Measurements from ENCODE around the gene BICC1. TPM values are rescaled to one million over a fixed set of nuclear protein-coding genes. Genes with fewer than 3 reads are reported as not detected.

Gene BICC1
- polyA plus RNA-seq, 3 donors: 4.6 to 20.8 (median 8.6) TPM

DNA sequence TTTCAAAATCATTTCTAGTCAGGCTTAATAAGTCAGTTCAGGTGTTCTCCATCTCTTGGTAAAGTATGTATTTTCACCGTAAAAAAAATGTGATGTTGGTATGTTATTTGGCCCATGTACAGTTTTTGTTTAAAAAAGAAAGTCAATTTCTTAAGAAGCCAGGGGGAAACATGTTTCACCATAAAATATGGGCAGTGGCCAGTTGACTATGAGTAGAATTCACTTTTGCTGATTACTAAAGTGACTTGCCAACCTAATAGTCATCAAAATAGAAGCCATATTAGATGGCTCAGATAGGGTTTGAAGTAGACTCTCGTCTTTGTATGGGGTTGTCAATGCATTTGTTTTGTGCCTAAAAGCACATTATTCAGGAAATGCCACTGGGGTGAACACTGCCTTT is 266.3 kb downstream of the BICC1 start:
- WGBS, 3 donors: 70 to 73% (median 71%) methylated on average over 2 of the region's 2 CpGs
- no peak overlapping the region for H3K27ac ChIP-seq (ENCODE audit: low read depth, low read length)

DNA sequence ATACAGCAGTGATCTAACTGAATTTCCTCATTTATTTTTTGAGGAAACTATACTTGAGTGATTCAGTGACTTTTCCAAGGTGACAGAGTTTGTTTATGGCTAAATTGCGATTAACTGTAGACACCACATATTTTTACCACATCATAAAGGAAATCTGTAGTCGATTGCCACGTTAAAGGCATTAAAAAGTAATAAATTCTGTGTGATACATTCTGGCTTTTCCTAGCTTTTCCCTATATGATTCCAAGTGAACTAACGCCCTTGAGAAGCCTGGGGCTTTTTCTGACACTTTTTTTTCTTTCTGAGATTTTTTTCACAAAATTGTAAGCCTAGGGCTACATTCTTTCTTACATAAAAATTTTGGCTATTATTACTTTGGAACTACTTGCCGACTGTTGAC is 266.9 kb downstream of the BICC1 start:
- 65 to 77% (median 69%) methylated on average over 5 of the region's 5 CpGs for WGBS, 3 donors
- H3K27ac ChIP-seq (ENCODE audit: low read depth, low read length): no peak overlapping the region

DNA sequence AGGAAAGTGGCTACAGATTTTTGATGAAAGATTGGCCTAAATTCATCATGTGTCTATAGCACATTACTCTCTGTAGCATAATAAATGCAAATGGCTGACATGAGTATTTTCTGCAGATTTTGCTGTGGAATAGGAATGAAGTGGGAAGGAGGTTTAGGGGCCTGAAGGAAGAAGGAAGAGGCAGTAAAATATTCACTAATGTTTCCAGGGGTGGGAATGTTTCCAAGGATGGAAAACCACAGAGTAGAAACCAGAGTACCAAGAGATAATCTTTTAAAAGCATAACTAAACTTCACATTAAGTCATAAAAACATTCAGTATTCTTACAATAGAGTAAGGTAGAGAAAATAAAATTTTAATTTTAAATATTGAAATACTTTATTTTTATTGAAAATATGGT is 267.8 kb downstream of the BICC1 start:
- H3K27ac ChIP-seq (ENCODE audit: low read depth, low read length): no peak overlapping the region

DNA sequence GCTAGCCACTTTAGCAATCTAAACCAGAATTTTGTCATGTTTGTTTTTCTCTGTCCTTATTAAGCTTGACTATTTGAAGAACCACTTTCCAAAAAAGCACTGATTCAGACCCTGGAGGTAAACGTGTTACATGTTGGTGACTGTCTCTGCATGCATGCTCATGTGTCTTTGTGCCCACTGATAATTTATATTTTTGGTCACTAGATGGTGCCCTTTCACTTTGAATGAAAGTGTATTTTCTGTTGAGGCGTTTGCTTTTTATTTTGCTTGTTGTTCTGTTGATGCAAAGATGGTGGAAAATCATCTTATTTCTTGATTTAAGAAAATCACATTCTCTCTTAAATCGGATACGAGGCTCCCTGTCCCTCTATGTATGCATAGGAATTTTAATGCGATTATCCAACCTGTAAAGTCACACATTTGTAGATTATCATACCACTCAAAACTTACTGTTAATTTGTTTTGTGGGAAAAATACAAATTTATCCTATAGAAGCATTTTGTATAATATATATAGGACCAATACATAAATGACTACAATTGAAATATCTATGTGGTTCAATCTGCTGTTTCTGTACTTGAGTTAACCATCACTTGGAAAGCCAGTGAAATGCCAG is 269.3 kb downstream of the BICC1 start:
- no peak overlapping the region for H3K27ac ChIP-seq (ENCODE audit: low read depth, low read length)
- WGBS, 3 donors: 22 to 29% (median 23%) methylated on average over 5 of the region's 5 CpGs

- 32 to 40% (median 35%) methylated on average over 4 of the region's 4 CpGs for WGBS, 3 donors
- no peak overlapping the region for H3K27ac ChIP-seq (ENCODE audit: low read depth, low read length)
Observed at GRCh38 chr10:58782876-58783851, 270.5 kb downstream of the BICC1 start.

DNA sequence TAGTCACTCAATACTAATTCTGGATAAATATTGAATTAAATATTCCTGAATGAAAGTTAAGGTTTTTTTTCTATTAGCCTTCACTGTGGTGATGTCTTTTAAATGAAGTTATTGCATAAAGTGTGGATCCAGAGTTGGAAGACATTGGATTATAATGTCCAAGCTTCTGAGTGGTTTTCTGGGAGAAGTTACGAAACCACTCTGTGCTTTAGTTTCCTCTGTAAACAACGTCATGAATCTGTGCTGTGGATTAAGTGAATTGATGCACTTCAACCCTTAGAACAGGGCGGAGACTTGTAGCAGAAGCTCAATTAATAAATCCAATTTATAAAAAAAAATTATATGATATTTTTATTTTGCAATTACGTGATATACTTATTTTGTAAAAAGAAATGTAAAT is 271.7 kb downstream of the BICC1 start:
- 65 to 72% (median 66%) methylated on average over 4 of the region's 4 CpGs for WGBS, 3 donors
- H3K27ac ChIP-seq (ENCODE audit: low read depth, low read length): no peak overlapping the region

- no peak overlapping the region for H3K27ac ChIP-seq (ENCODE audit: low read depth, low read length)
- WGBS, 3 donors: 86 to 92% (median 91%) methylated on average over 3 of the region's 3 CpGs
Observed at GRCh38 chr10:58785354-58785753, 272.7 kb downstream of the BICC1 start.

DNA sequence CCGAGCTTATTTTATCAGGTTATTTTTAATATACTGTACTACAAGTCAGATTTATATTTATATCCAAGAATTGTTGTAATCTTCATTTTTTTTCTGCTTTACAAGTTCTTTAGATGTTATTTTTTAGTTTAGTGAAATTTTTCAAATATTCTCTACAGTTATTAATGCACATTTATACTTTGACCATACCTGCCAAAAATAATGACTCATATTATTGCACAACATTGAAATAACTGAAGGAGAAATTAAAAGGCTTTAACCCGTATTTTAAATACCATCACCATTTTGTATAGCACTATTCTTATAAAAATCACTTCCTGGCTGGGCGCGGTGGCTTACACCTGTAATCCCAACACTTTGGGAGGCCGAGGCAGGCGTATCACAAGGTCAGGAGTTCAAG is 278.5 kb downstream of the BICC1 start:
- H3K27ac ChIP-seq (ENCODE audit: low read depth, low read length): no peak overlapping the region

GRCh38 chr10:58795560-58795959 is 282.9 kb downstream of the BICC1 start:
- H3K27ac ChIP-seq (ENCODE audit: low read depth, low read length): no peak overlapping the region

More for the DNA sequence above, 278.5 kb downstream of the BICC1 start:
- 73 to 85% (median 75%) methylated on average over 6 of the region's 6 CpGs for WGBS, 3 donors

GRCh38 chr10:58796242-58796641 is 283.6 kb downstream of the BICC1 start:
- WGBS, 3 donors: 82 to 90% (median 85%) methylated on average over 7 of the region's 7 CpGs
- H3K27ac ChIP-seq (ENCODE audit: low read depth, low read length): no peak overlapping the region

DNA sequence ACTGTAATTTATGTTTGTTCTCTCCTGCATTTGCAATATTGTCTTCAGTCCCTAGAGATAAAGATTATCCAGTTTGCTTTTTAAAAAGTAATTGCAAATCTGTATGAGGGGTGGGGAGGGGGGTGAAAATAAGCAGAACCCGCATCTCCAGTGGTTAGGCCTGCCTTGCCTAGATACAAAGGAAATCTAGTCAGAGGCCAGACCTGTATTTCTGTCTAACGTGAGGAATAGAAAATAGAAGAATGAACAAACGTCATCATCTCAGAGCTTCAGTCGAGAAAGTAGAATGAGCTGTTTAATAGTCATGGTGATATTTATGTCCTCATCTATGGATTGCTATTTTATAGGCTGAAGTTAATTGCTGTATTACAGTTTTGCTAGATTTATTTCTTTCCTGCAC is 284.2 kb downstream of the BICC1 start:
- no peak overlapping the region for H3K27ac ChIP-seq (ENCODE audit: low read depth, low read length)
- WGBS, 3 donors: 60 to 72% (median 60%) methylated on average over 4 of the region's 4 CpGs

GRCh38 chr10:58797356-58797755 is 284.7 kb downstream of the BICC1 start:
- no peak overlapping the region for H3K27ac ChIP-seq (ENCODE audit: low read depth, low read length)

DNA sequence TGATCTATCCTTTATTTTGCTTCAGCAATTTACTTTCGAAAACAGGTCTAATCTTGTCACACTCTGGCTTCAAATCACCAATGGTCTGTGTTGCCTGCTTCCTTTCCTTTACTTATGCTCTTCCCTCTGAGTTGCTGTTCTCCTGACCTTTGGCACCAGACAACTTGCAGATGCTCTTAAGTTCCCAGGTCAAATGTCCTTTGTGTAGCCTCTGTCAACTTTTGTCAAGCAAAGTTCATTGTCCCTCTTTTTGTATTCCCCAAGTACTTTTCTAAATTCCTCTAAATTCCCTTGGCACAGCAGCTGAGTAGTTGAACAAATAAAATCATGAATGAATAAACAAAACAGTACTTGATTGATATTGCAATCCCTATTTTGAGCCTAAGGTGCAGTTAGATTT is 289.4 kb downstream of the BICC1 start:
- no peak overlapping the region for H3K27ac ChIP-seq (ENCODE audit: low read depth, low read length)
- WGBS, 3 donors: 78 to 84% (median 84%) methylated on average over 1 of the region's 1 CpG

- no peak overlapping the region for H3K27ac ChIP-seq (ENCODE audit: low read depth, low read length)
- WGBS, 3 donors: 92 to 100% (median 93%) methylated on average over 1 of the region's 1 CpG
Observed at GRCh38 chr10:58806323-58806722, 293.7 kb downstream of the BICC1 start.

DNA sequence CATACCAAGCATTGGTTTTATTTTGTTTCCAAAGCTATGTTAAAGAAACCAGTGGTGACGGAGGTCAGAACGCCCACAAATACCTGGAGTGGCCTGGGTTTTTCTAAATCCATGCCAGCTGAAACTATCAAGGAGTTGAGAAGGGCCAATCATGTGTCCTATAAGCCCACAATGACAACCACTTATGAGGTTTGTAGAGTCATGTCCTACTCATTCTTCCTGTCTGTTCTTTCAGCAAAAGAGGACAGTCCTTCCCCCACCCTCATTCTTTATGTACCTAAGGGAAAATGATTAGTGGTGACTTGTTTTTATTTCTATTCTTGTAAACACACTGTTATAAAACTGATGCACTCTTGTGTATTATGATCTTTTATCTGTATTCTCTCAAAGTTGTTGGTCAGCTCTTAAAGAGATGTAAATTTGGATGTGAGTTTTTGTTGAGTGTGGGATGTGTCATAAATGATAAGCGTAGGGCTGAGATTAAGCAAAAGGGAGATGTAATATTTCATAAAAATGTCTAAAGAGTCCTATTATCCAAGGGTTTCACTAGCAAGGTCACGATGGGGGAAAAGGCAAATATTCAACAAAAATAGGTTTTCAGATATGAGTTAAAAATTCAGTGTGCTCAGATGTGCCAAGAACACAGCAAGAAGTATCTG is 294.4 kb downstream of the BICC1 start:
- WGBS, 3 donors: 81 to 86% (median 84%) methylated on average over 4 of the region's 4 CpGs
- no peak overlapping the region for H3K27ac ChIP-seq (ENCODE audit: low read depth, low read length)

DNA sequence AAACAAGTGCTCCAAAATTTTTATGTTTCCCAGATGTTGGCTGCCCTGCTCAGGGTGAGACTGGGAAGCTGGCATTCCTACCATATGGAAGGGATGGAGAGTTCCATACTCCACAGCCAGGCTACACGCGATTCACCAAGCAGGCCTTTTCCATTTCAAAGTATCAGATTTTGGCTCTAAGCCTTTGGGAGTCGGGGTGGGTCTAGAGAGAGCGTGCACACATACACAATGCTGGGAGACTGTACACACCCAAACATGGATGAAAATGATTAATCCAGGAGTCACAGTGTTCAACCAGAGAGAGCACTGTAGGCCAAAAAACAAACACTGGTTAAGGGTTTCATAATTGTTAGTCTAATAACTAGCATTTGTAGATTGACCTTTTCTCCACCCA is 295.0 kb downstream of the BICC1 start:
- 34 to 59% (median 56%) methylated on average over 4 of the region's 4 CpGs for WGBS, 3 donors
- no peak overlapping the region for H3K27ac ChIP-seq (ENCODE audit: low read depth, low read length)

GRCh38 chr10:58810751-58811150 is 298.1 kb downstream of the BICC1 start:
- no peak overlapping the region for H3K27ac ChIP-seq (ENCODE audit: low read depth, low read length)
- 77 to 99% (median 91%) methylated on average over 2 of the region's 2 CpGs for WGBS, 3 donors

GRCh38 chr10:58813573-58813972 is 300.9 kb downstream of the BICC1 start:
- WGBS, 3 donors: 65 to 95% (median 86%) methylated on average over 8 of the region's 8 CpGs
- no peak overlapping the region for H3K27ac ChIP-seq (ENCODE audit: low read depth, low read length)

DNA sequence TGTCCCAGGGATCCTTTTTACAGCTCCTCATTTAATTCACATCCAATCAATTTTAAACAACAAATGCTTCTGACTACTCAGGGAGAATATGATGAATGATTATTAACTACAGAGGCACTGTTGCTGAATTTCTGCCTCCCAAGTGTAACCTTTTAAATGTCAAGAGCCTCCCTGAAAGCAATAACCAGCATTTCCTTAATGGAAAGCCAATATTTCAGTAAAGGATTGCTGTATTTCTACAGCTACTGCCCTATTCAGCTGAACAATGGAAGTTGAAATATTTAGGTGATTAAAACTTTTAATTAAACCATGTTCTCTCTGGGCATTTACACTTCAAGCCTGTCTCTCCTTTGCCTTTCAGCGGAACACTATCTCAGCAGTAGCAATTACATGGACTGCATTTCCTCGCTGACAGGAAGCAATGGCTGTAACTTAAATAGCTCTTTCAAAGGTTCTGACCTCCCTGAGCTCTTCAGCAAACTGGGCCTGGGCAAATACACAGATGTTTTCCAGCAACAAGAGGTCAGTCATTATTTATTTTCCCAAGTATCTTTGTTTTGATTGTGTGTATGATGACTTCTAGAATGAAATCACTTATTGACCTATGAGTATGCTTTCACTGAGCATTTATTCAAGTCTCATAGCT is 304.7 kb downstream of the BICC1 start:
- H3K27ac ChIP-seq (ENCODE audit: low read depth, low read length): no peak overlapping the region
- WGBS, 3 donors: 40 to 70% (median 58%) methylated on average over 2 of the region's 2 CpGs
